Spleen (tissue), 7 donors: Measurements from ENCODE around the gene ARID5A.

Experiments used
- POLR2AphosphoS5 ChIP-seq, 3 donors: sonication (generic); formaldehyde crosslinking; IDR thresholded peaks; one replicate each; pipeline ENCODE4 v1.5.1; 2017; ENCODE audit warnings: antibody characterized with exemption in 3 of 3
- TF ChIP-seq, protein P1 (sequence below), 11 experiments: fragments of 200-600 bp in 7 of 11; fragments of 450-650 bp in 4 of 11; sonication (generic) in 4 of 11; IDR thresholded peaks in 8 of 11; conservative IDR thresholded peaks in 3 of 11; 1 replicate in 7 of 11; 2 replicates in 4 of 11; pipeline versions ENCODE4 v1.4.0 to v1.8.0; 2016 to 2021; ENCODE audit warnings: antibody characterized with exemption in 11 of 11, inconsistent platforms in 4 of 11, mild to moderate bottlenecking in 1 of 11
- donor health status: DM: no; HTN: no; CAD: no; lungs with moderate emphysema.
- donor health status: DM: no; HTN: no; CAD: no.
- donor health status: DM: no; HTN: no; CAD: no.

DNA sequence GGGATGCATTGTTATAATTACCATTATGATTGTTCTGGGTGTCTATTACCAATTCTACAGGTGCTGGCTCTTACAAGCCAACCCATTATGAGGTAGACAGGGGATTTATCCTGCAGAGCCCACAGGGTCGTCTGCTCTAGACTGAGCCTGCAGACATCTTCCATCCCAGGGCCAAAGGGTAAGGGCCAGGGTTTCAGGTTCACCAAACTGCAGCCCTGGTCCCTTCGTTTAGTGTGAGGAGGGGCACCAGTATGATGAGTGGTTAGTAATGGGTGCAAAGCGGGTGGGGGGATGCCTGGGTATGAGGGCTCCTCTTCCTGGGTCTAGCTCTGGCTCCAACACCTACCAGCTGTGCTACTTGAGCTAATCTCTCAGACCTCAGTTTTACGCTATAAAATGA is 1.2 kb upstream of the ARID5A start:
- TF ChIP-seq, protein P1, sequence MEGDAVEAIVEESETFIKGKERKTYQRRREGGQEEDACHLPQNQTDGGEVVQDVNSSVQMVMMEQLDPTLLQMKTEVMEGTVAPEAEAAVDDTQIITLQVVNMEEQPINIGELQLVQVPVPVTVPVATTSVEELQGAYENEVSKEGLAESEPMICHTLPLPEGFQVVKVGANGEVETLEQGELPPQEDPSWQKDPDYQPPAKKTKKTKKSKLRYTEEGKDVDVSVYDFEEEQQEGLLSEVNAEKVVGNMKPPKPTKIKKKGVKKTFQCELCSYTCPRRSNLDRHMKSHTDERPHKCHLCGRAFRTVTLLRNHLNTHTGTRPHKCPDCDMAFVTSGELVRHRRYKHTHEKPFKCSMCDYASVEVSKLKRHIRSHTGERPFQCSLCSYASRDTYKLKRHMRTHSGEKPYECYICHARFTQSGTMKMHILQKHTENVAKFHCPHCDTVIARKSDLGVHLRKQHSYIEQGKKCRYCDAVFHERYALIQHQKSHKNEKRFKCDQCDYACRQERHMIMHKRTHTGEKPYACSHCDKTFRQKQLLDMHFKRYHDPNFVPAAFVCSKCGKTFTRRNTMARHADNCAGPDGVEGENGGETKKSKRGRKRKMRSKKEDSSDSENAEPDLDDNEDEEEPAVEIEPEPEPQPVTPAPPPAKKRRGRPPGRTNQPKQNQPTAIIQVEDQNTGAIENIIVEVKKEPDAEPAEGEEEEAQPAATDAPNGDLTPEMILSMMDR (IDR thresholded peaks at IDR 0.05 in 8 of 11, conservative IDR thresholded peaks at IDR 0.05 in 3 of 11): no peak
- TF ChIP-seq POLR2AphosphoS5 (IDR thresholded peaks at IDR 0.05): no peak
